ENCODE results near the gene KRTAP10-11. TPM values are rescaled to one million over a fixed set of nuclear protein-coding genes. Genes with fewer than 3 reads are reported as not detected.
"Not testable (repeated sequence)": the region's sequence is repeated elsewhere in the genome, so short reads cannot be mapped to it uniquely, and the experiment has no call there.

KRTAP10-11 gene
- polyA plus RNA-seq, 3 donors = not detected

DNA sequence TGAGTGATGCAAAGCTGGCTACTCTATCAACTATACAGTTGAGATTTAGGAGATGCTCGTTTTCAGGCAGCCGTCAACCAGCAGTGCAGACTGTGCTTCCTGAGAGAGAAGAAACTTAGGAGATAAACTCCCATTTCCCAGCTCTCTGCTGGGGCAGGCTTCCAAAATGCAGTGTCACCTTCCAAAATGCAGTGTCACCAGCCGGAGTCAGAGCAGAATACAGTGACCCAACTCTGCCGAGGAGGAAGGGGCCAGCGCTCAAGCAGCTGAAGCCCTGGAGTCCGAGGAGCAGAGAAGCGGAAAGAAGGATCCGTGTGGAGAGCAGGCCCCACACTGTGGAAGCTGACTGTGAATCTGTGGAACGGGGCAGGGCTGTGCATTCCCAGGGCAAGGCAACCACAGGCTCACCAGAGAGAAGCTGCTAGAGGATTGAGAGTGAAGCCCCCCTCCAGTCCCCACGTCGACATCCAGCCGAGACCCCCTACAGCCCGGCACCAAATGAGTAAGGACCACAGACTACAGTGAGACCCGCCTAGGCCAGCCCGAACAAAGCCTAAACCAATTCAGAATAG is 36.5 kb downstream of the KRTAP10-11 start:
- no peak overlapping the region for H3K27ac ChIP-seq (ENCODE audit: low read depth, low read length)
- WGBS, 3 donors = 69 to 79% (median 78%) methylated on average over 15 of the region's 15 CpGs

- WGBS, 3 donors = 65 to 81% (median 72%) methylated on average over 7 of the region's 7 CpGs
- no peak overlapping the region for H3K27ac ChIP-seq (ENCODE audit: low read depth, low read length)
Observed at GRCh38 chr21:44684077-44684476, 37.9 kb downstream of the KRTAP10-11 start.

- no peak overlapping the region for H3K27ac ChIP-seq (ENCODE audit: low read depth, low read length)
- 66 to 84% (median 70%) methylated on average over 6 of the region's 6 CpGs for WGBS, 3 donors
Observed at GRCh38 chr21:44684483-44684882, 38.3 kb downstream of the KRTAP10-11 start.

DNA sequence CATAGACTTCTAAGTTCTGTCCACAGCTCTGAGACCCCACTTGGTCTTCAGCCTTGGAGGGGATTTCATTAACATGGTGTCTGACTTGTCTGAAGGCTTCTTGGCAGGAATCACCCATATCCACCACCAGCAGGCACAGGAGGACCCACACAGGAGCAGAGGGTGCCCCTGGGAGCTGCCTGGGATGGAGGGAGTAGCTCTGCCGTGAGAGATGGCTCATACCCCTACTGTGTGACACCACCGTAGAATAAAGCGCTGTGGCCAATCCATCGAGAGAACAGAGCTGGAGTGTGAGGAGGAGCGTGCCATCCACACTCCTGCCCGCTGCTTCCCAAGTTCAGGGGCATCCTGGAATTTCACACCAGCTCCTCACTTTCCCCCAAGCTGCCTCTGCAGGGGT is 38.8 kb downstream of the KRTAP10-11 start:
- WGBS, 3 donors = 74 to 83% (median 80%) methylated on average over 5 to 6 of the region's 6 CpGs
- H3K27ac ChIP-seq (ENCODE audit: low read depth, low read length) = not testable (repeated sequence)

GRCh38 chr21:44686000-44686781 is 40.0 kb downstream of the KRTAP10-11 start:
- WGBS, 3 donors = 21 to 31% (median 31%) methylated on average over 12 to 14 of the region's 14 CpGs
- H3K27ac ChIP-seq (ENCODE audit: low read depth, low read length) = no peak overlapping the region

DNA sequence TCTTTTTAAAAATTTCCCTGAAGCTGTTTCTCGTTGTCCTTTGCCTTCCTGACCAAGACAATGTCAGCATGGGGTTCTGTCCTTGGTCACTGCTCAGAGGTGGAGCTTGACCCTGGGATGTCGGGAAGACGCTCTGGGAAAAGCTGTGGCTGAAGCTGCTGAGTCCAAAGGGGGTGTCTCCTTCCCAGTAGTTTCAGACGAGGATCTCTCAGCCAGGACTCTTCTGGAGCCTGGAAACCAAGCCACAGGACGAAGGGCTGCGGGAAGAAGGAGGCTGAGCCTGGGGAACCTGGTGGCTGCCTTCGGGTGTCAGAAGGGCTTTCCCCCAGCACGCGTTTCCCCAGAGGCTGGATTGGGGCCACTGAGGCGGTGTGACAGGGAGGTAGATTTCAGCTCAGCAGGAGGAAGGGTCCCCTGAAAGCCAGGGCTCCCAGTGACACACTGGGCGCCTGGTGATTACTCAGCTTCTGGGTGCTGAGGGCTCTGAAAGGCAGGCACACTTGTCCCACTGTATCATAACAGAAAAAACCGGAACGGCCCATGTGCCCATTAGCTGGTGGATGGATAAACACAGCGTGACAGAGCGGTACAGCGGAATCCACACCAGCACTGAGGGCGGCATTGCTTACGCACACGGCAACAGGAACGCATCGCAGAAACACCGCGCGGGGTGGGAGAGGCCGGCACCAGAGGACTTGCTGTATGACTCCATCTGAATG is 40.8 kb downstream of the KRTAP10-11 start:
- 48 to 63% (median 61%) methylated on average over 25 of the region's 25 CpGs for WGBS, 3 donors

DNA sequence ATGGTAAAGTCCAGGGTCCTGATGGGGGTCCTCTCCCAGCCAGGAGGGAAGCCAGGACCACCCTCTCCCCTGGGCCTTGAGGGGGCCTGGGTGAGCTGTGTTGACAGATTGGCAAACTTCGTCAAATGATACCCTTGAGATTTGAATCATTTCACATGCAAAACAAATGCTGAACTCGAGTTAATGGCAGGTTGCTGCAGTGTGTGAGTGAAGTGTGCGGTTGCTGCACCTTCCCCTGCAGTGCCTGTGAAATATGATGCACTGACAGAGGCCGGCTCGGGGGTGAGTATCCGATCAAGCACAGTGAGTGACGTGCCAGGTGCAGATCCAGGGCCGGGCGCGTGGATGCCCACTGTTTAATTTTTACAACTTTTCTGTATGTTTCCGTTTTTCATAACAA is 41.5 kb downstream of the KRTAP10-11 start:
- H3K27ac ChIP-seq (ENCODE audit: low read depth, low read length) = no peak overlapping the region
- WGBS, 3 donors = 31 to 54% (median 53%) methylated on average over 11 of the region's 11 CpGs

More for the DNA sequence above, 40.8 kb downstream of the KRTAP10-11 start:
- no peak overlapping the region for H3K27ac ChIP-seq (ENCODE audit: low read depth, low read length)

DNA sequence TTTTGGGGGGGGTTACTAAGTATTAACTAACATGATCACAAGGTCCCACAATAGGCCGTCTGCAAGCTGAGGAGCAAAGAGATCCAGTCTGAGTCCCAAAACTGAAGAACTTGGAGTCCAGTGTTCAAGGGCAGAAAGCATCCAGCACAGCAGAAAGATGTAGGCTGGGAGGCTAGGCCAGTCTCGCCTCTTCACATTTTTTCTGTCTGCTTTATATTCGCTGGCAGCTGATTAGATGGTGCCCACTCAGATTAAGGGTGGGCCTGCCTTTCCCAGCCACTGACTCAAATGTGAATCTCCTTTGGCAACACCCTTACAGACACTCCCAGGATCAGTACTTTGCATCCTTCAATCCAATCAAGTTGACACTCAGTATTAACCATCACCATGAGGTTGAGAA is 43.5 kb downstream of the KRTAP10-11 start:
- WGBS, 3 donors = 81 to 90% (median 84%) methylated on average over 3 of the region's 3 CpGs
- H3K27ac ChIP-seq (ENCODE audit: low read depth, low read length) = not testable (repeated sequence)

DNA sequence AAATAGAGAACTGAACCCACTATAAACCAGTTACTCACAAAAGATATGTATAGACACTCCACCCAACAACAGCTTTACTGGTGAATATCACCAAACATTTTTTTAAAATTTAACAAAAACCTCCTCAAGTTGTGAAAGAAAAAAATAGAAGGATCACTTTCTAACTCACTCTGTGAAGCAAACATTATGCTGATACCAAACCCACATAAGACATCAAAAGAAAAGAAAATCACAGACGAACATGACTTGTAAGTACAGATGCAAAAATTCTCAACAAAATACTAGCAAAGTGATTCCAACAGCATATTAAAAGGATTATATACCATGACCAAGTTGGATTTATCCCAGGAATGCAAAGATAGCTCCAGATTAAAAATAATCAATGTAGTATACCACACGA is 45.5 kb downstream of the KRTAP10-11 start:
- WGBS, 3 donors = 46 to 74% (median 70%) methylated on average over 2 of the region's 2 CpGs
- H3K27ac ChIP-seq (ENCODE audit: low read depth, low read length) = no peak overlapping the region

DNA sequence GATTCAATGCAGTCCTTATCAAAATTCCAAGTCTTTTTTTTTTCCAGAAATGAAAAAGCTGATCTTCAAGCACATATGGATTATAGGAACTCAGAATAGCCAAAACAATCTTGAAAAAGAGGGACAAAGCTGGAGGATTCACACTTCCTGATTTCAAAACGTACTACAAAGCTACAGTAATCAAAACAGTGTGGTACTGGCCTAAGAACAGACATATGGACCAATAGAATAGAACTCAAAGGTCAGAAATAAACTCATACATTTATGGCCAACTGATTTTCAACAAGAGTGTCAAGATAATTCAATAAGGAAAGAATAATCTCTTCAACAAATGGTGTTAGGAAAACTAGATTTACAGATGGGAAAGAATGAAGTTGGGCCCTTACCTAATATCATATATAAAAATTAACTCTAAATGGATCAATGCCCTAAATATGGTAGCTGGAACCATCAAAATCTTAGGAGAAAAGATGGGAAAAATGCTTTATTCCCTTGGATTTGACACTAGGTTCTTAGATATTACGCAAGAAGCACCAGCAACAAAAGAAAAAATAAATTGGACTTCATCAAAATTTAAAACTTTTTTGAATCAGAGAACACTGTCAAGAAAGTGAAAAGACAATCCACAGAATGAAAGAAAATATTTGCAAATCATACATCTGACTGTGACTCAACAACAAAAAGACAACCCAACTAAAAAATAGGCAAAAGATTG is 46.7 kb downstream of the KRTAP10-11 start:
- 45 to 49% (median 49%) methylated on average over 2 of the region's 2 CpGs for WGBS, 3 donors
- H3K27ac ChIP-seq (ENCODE audit: low read depth, low read length) = no peak overlapping the region

DNA sequence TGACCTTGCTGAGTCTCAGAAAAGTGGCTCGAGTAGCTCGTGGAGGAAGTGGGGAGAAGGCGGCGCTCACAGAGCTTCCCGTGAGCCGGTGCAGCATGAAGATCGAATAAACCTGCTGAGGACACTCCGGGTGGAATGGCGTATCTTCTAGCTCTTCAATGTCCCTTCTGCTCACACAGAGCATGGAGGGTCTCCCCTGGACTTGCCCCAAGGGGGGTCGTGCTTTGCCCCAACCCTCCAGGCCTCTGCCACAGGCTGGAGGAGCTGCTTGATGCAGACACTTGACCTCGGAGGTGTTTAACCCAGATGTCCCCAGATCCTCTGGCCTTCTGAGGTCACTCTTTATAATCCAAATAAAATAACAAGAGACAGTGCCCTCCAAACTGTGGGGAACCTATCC is 48.6 kb downstream of the KRTAP10-11 start:
- no peak overlapping the region for H3K27ac ChIP-seq (ENCODE audit: low read depth, low read length)
- WGBS, 3 donors = 53 to 69% (median 64%) methylated on average over 11 of the region's 11 CpGs

DNA sequence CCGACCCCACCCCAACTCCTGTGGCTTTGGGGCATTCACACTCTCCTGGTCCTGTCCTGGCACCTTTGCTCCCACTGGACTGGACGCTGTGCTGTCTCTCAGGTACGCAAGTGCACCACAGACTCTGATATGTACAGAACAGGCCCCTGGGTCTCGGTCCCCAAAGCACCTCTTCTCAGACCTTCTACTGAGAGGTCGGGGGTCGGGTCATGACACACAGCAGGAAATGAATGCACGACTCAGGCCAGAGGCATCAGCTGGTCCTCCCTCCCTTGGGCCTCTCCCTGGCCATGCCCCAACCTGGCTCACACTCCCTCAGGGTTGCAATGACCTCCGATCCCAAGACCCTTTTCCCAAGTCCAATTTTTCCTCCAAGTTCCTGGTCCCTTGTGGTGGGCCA is 49.0 kb downstream of the KRTAP10-11 start:
- no peak overlapping the region for H3K27ac ChIP-seq (ENCODE audit: low read depth, low read length)
- 54 to 68% (median 65%) methylated on average over 7 to 8 of the region's 8 CpGs for WGBS, 3 donors

DNA sequence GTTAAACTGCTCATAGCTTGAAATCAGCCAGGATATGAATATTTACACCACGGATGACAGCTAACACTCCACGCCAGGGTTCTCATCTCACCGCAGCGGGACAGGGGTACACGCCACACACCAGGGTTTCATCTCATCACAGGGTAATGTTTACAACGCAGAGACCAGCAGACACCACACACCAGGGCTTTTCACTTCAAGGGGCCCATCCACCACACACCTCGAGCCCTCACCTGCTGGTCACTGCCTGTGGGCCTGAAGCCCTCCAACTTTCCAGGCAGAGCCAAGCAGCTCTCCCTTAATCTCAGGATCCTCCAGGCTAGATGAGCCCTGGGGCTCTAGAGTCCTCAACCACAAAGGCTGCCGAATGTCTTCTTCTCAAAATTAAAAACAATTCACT is 49.4 kb downstream of the KRTAP10-11 start:
- H3K27ac ChIP-seq (ENCODE audit: low read depth, low read length) = no peak overlapping the region

GRCh38 chr21:44696572-44696971 is 50.4 kb downstream of the KRTAP10-11 start:
- 64 to 74% (median 71%) methylated on average over 10 of the region's 10 CpGs for WGBS, 3 donors
- no peak overlapping the region for H3K27ac ChIP-seq (ENCODE audit: low read depth, low read length)

More for the DNA sequence above, 49.4 kb downstream of the KRTAP10-11 start:
- 66 to 77% (median 74%) methylated on average over 8 of the region's 8 CpGs for WGBS, 3 donors

Other genes starting within 250 kb of the KRTAP10-11 start
- 1 to 10 TPM in 2 of 3 donors, under 1 TPM in 1; 0.81 to 2.4 (median 2.1) TPM for gene LRRC3, start 190.9 kb upstream of the KRTAP10-11 start, polyA plus RNA-seq
- not detected for gene KRTAP10-1, start 106.2 kb upstream of the KRTAP10-11 start, polyA plus RNA-seq
- under 1 TPM in 1 of 3 donors, not detected in 2; 0.22 TPM for gene KRTAP10-2, start 94.9 kb upstream of the KRTAP10-11 start, polyA plus RNA-seq
- not detected for gene KRTAP10-3, start 87.6 kb upstream of the KRTAP10-11 start, polyA plus RNA-seq
- not detected for gene KRTAP10-4, start 72.7 kb upstream of the KRTAP10-11 start, polyA plus RNA-seq
- gene KRTAP10-5, start 65.8 kb upstream of the KRTAP10-11 start, polyA plus RNA-seq = not detected
- not detected for gene KRTAP10-6, start 53.9 kb upstream of the KRTAP10-11 start, polyA plus RNA-seq
- not detected for gene KRTAP10-7, start 45.8 kb upstream of the KRTAP10-11 start, polyA plus RNA-seq
- not detected for gene KRTAP10-8, start 34.3 kb upstream of the KRTAP10-11 start, polyA plus RNA-seq
- not detected for gene KRTAP10-9, start 19.3 kb upstream of the KRTAP10-11 start, polyA plus RNA-seq
- not detected for gene KRTAP10-10, start 9.1 kb upstream of the KRTAP10-11 start, polyA plus RNA-seq
- not detected for gene KRTAP12-4, start 8.2 kb downstream of the KRTAP10-11 start, polyA plus RNA-seq
- gene KRTAP12-3, start 11.5 kb downstream of the KRTAP10-11 start, polyA plus RNA-seq = not detected
- under 1 TPM in 1 of 3 donors, not detected in 2; 0.79 TPM for gene KRTAP12-2, start 20.5 kb downstream of the KRTAP10-11 start, polyA plus RNA-seq
- gene KRTAP12-1, start 35.7 kb downstream of the KRTAP10-11 start, polyA plus RNA-seq = not detected
- not detected for gene KRTAP10-12, start 50.8 kb downstream of the KRTAP10-11 start, polyA plus RNA-seq
- under 1 TPM; 0.07 to 0.56 (median 0.10) TPM for gene TSPEAR, start 65.2 kb downstream of the KRTAP10-11 start, polyA plus RNA-seq
- gene UBE2G2, start 155.4 kb downstream of the KRTAP10-11 start, polyA plus RNA-seq = 10 to 100 TPM; 29.1 to 70.8 (median 41.5) TPM
- gene SUMO3, start 171.6 kb downstream of the KRTAP10-11 start, polyA plus RNA-seq = 100 to 1,000 TPM in 1 of 3 donors, 10 to 100 TPM in 2; 25.2 to 101 (median 64.5) TPM
- 100 to 1,000 TPM in 1 of 3 donors, 10 to 100 TPM in 2; 61.3 to 111 (median 69.3) TPM for gene PTTG1IP, start 227.3 kb downstream of the KRTAP10-11 start, polyA plus RNA-seq

All from adipose tissue (tissue), 3 donors.